Forelimb muscle (tissue), 1 donor: ENCODE measurements around the gene OR14I1. TPM values are rescaled to one million over a fixed set of nuclear protein-coding genes. Genes with fewer than 3 reads are reported as not detected.
"Not testable (repeated sequence)": the region's sequence is repeated elsewhere in the genome, so short reads cannot be mapped to it uniquely, and the experiment has no call there.

Experiments
- DNase-seq: peaks from one replicate; pipeline ENCODE4 v3.0.0-alpha.2; 2013; ENCODE audit warnings: low read depth
- polyA plus RNA-seq: library from polyadenylated mRNA; unstranded; fragments of 120-200 nt; gene quantifications from one replicate; pipeline ENCODE4 v1.2.1, GENCODE V29; 2013; ENCODE audit not compliant: insufficient read length

The OR14I1 gene
- polyA plus RNA-seq, 1 donor = not detected

GRCh38 chr1:248688527-248689298 is 13.9 kb downstream of the OR14I1 start:
- no peak for DNase-seq

DNA sequence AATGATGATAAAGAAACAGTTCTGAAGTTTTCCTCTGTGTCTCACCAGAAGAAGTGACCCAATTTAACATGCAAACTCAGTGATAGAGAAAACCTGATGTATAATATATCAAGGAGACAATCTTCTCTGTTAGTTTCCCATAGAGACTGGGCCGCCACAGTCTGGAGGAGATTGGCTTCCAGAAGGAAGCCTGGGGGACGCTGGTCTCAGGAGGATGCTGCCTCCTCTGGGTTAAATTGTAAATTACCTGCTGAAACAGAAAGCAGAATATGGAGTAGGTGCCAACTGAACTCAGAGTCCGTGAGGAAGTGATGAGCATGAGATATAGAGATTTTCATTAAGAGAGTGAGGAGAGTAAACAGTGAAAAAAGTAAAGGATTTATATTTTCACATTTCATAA is 15.8 kb downstream of the OR14I1 start:
- no peak for DNase-seq

- no peak for DNase-seq
These were observed 20.9 kb downstream of the OR14I1 start for GRCh38 chr1:248681651-248682050.

- DNase-seq = no peak
These were observed 32.6 kb downstream of the OR14I1 start for GRCh38 chr1:248670003-248670402.

DNA sequence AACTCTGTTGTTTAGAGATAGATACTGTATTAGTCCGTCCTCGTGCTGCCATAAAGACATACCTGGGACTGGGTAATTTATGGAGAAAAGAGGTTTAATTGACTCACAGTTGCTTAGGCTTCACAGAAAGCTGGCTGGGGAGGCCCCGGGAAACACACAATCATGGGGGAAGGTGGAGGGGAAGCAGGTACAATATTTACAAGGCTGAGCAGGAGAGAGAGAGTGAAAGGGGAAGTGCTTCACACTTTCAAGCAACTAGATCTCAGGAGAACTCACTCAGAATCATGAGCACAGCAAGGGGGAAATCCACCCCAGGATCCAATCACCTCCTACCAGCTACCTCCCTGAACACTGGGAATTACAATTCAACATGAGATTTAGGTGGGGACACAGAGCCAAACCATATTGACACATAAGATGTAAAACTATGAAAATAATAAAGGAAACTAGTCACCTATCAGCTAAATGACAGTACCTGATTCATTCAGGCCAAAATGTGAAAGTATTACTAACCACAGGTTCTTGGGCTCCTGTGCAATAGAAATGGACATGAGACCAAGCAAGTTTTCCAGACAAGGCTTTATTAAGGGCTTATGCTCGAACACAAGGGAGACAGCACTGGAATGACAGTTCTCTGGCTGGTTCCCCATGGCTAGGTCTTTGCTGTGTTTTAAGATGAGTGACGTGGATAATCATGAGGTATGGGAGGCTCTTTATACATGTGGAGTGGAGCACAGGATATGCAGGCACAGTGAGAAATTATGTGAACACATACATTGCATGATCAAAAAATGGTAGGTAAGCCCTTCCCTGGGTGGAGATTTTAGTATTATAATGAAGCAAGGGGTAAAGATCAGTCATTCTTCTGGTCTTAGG is 38.9 kb downstream of the OR14I1 start:
- not testable (repeated sequence) for DNase-seq

GRCh38 chr1:248656797-248657196 is 45.8 kb downstream of the OR14I1 start:
- not testable (repeated sequence) for DNase-seq

- not testable (repeated sequence) for DNase-seq
These were observed 47.2 kb downstream of the OR14I1 start, which contains the start of gene OR2T27 for GRCh38 chr1:248655354-248655753. Gene OR2T27, minus strand, starts transcription at chr1:248655528. Its CDS starts 4,644 bp downstream, at chr1:248650884.

Other genes starting within 250 kb of the OR14I1 start
- gene OR2T3, start 229.4 kb downstream of the OR14I1 start, polyA plus RNA-seq = not detected
- gene OR2T5, start 214.2 kb downstream of the OR14I1 start, polyA plus RNA-seq = not detected
- not detected for gene OR2G6, start 194.7 kb downstream of the OR14I1 start, polyA plus RNA-seq
- gene OR2T29, start 140.0 kb downstream of the OR14I1 start, polyA plus RNA-seq = not detected
- gene OR2T34, start 128.0 kb downstream of the OR14I1 start, polyA plus RNA-seq = not detected
- not detected for gene OR2T10, start 105.1 kb downstream of the OR14I1 start, polyA plus RNA-seq
- not detected for gene OR2T11, start 67.7 kb downstream of the OR14I1 start, polyA plus RNA-seq
- not detected for gene OR2T35, start 57.5 kb downstream of the OR14I1 start, polyA plus RNA-seq
- not detected for gene OR2T27, start 47.2 kb downstream of the OR14I1 start, polyA plus RNA-seq
- gene LYPD8, start 53.0 kb upstream of the OR14I1 start, polyA plus RNA-seq = not detected
- gene SH3BP5L, start 123.1 kb upstream of the OR14I1 start, polyA plus RNA-seq = 17.9 TPM
- 18.4 TPM for gene ZNF672, start 135.5 kb upstream of the OR14I1 start, polyA plus RNA-seq
- 30.7 TPM for gene ZNF692, start 156.3 kb upstream of the OR14I1 start, polyA plus RNA-seq
- 4.5 TPM for gene PGBD2, start 203.5 kb upstream of the OR14I1 start, polyA plus RNA-seq